ENCODE results near the gene FBXO46. TPM values are rescaled to one million over a fixed set of nuclear protein-coding genes. Genes with fewer than 3 reads are reported as not detected.

FBXO46 gene, protein sequence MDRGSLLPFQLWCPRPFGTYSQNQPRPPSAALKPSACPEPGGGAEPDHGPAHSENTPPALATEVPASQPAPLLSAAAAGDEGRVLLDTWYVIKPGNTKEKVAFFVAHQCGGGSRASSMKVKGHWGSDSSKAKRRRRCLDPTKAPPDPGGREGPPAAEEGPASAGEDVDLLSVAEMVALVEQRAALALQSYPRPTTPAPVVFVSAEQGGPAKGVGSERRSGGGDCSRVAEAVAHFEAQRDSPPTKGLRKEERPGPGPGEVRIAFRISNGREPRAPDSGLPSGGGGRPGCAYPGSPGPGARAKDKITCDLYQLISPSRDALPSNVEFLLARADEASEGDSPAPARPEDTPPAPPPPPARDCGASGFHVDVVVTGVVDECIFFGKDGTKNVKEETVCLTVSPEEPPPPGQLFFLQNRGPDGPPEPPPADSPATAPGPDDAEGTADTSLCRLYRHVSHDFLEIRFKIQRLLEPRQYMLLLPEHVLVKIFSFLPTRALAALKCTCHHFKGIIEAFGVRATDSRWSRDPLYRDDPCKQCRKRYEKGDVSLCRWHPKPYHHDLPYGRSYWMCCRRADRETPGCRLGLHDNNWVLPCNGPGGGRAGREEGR
- 10 to 100 TPM; 27.9 to 48.3 (median 38.0) TPM for total RNA-seq
- 14.8 TPM for total RNA-seq (2013)
- total RNA-seq, result 15.1 to 35.3 (median 22.2) reads per million in 29 experiments

- ChIA-PET POLR2A (interaction anchor here (0.6 to 1.0 kb wide), 3 partner anchors 18 to 43 kb away, joined by 4 to 7 read pairs (median 6); partner anchors contain the start of gene QPCTL (in 1 of the 2)), CTCF (interaction anchor here (0.6 to 1.9 kb wide), 12 partner anchors 10 to 148 kb away, joined by 3 to 7 read pairs (median 4); partner anchors contain the start of genes DMWD (in 1 of the 2) and QPCTL (in 1 of the 2))
- 0% methylated on average over 26 of the region's 48 CpGs for WGBS (ENCODE audit: insufficient coverage)
- Mint-ChIP-seq H3K4me3 (peak within 1 kb of the TSS; percentile 82 to 95 (median 92)), H3K27me3 (no peaks in the 10 kb centered on the region), H3K4me1 (peaks cover 36 to 39% (median 38%) of the 10 kb centered on the region in 3 donors), H3K27ac (peak within 1 kb of the TSS; percentile 89 to 91), H3K9me3 (no peaks in the 10 kb centered on the region), H3K36me3 (no peaks in the 10 kb centered on the region)
- Histone ChIP-seq H3K36me3 (ENCODE audit: control insufficient read depth in 2 of 2, extremely low read depth in 1 of 2, insufficient read depth in 1 of 2, low read length in 1 of 2) (peaks cover 0 to 4% of the 10 kb centered on the region in 2 donors), H3K27ac (ENCODE audit: low read length) (peak within 1 kb of the TSS; percentile 64), H3K9me3 (no peaks in the 10 kb centered on the region), H3K4me3 (ENCODE audit: control insufficient read depth in 1 of 2, extremely low read depth in 1 of 2, low read length in 1 of 2) (peak within 1 kb of the TSS; percentile 63 to 82), H3K27me3 (replicated peaks in 1 of 2; ENCODE audit: control insufficient read depth in 2 of 2, extremely low read depth in 1 of 2, insufficient read depth in 2 of 2, low read length in 1 of 2) (no peaks in the 10 kb centered on the region), H3K4me1 (ENCODE audit: control insufficient read depth in 1 of 2, extremely low read depth in 1 of 2, insufficient read depth in 2 of 2, low read length in 2 of 2) (peaks cover 9 to 37% of the 10 kb centered on the region in 2 experiments)
- DNase-seq (peak; percentile 85 to 96 (median 91)), ATAC-seq (replicated peaks in 1 of 4) (peak; percentile 99)
Measured at GRCh38 chr19:45730368-45731288, at the start of gene FBXO46. Gene FBXO46, minus strand, starts transcription at chr19:45730896. Its CDS starts 17,401 bp downstream, at chr19:45713495.

DNA sequence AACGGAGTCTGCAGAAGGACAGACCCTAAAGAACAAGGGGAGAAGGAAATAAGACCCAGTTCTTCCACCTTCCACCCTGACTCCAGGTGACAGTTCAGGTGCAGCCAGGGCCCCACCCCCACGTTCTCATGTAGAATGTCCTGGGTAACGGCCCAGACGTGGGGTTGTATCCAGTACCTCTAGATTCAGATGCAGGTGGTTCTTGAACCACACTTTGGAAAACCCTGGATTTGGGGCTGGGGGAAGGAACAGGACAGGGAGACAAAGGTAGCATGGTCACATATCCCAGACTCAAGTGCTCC is 49.4 kb upstream of the FBXO46 start:
- Histone ChIP-seq H3K27ac (ENCODE audit: low read length) (no peak overlapping the region), H3K9me3 (no peaks in the 10 kb centered on the region), H3K4me1 (ENCODE audit: control insufficient read depth in 1 of 2, extremely low read depth in 1 of 2, insufficient read depth in 2 of 2, low read length in 2 of 2) (peaks cover 0 to 21% of the 10 kb centered on the region in 2 experiments), H3K27me3 (replicated peaks in 1 of 2; ENCODE audit: control insufficient read depth in 2 of 2, extremely low read depth in 1 of 2, insufficient read depth in 2 of 2, low read length in 1 of 2) (peaks cover 0 to 71% of the 10 kb centered on the region in 2 experiments), H3K36me3 (ENCODE audit: control insufficient read depth in 2 of 2, extremely low read depth in 1 of 2, insufficient read depth in 1 of 2, low read length in 1 of 2) (peaks cover 6 to 9% of the 10 kb centered on the region in 2 donors), H3K4me3 (ENCODE audit: control insufficient read depth in 1 of 2, extremely low read depth in 1 of 2, low read length in 1 of 2) (no peak overlapping the region)
- CTCF ChIA-PET, result no interaction called here
- DNase-seq (no peak), ATAC-seq (replicated peaks in 1 of 4) (no peak)
- POLR2A ChIA-PET, result interaction anchor here in 1 of 2 donors (0.6 kb wide), 1 partner anchor 13 kb away, joined by 4 read pairs; the partner anchor contains the start of gene DMWD
- Mint-ChIP-seq H3K27ac (no peak overlapping the region), H3K36me3 (peaks cover 15% of the 10 kb centered on the region), H3K27me3 (peaks cover 13 to 28% of the 10 kb centered on the region in 2 donors), H3K9me3 (no peaks in the 10 kb centered on the region), H3K4me3 (peak overlapping the region in 1 of 3 donors; percentile 77), H3K4me1 (peaks cover 21 to 24% (median 23%) of the 10 kb centered on the region in 3 donors)
- WGBS (ENCODE audit: insufficient coverage), result 60% methylated on average over 2 of the region's 4 CpGs

GRCh38 chr19:45779231-45780145 is 48.8 kb upstream of the FBXO46 start:
- ATAC-seq (replicated peaks in 1 of 4) (peak; percentile 77 to 88 (median 81)), DNase-seq (peak; percentile 38 to 84 (median 70))
- Histone ChIP-seq H3K4me3 (ENCODE audit: control insufficient read depth in 1 of 2, extremely low read depth in 1 of 2, low read length in 1 of 2) (peak overlapping the region; percentile 25 to 35), H3K27ac (ENCODE audit: low read length) (no peak overlapping the region), H3K9me3 (no peaks in the 10 kb centered on the region), H3K36me3 (ENCODE audit: control insufficient read depth in 2 of 2, extremely low read depth in 1 of 2, insufficient read depth in 1 of 2, low read length in 1 of 2) (peaks cover 6 to 9% of the 10 kb centered on the region in 2 donors), H3K4me1 (ENCODE audit: control insufficient read depth in 1 of 2, extremely low read depth in 1 of 2, insufficient read depth in 2 of 2, low read length in 2 of 2) (peaks cover 0 to 21% of the 10 kb centered on the region in 2 experiments), H3K27me3 (replicated peaks in 1 of 2; ENCODE audit: control insufficient read depth in 2 of 2, extremely low read depth in 1 of 2, insufficient read depth in 2 of 2, low read length in 1 of 2) (peaks cover 0 to 66% of the 10 kb centered on the region in 2 experiments)
- Mint-ChIP-seq H3K36me3 (peaks cover 15% of the 10 kb centered on the region), H3K9me3 (no peaks in the 10 kb centered on the region), H3K27me3 (peaks cover 13 to 28% of the 10 kb centered on the region in 2 donors), H3K4me3 (peak overlapping the region; percentile 67 to 77 (median 68)), H3K4me1 (peaks cover 21 to 24% (median 23%) of the 10 kb centered on the region in 3 donors), H3K27ac (peak overlapping the region in 1 of 2 donors; percentile 80)
- ChIA-PET CTCF (interaction anchor here (0.5 to 1.2 kb wide), 6 partner anchors 10 to 662 kb away, joined by 3 to 20 read pairs (median 4); partner anchors contain the start of genes DMWD (in 1 of the 2) and SIX5 (in 1 of the 2)), POLR2A (no interaction called here)
- 2% methylated on average over 31 of the region's 48 CpGs for WGBS (ENCODE audit: insufficient coverage)

DNA sequence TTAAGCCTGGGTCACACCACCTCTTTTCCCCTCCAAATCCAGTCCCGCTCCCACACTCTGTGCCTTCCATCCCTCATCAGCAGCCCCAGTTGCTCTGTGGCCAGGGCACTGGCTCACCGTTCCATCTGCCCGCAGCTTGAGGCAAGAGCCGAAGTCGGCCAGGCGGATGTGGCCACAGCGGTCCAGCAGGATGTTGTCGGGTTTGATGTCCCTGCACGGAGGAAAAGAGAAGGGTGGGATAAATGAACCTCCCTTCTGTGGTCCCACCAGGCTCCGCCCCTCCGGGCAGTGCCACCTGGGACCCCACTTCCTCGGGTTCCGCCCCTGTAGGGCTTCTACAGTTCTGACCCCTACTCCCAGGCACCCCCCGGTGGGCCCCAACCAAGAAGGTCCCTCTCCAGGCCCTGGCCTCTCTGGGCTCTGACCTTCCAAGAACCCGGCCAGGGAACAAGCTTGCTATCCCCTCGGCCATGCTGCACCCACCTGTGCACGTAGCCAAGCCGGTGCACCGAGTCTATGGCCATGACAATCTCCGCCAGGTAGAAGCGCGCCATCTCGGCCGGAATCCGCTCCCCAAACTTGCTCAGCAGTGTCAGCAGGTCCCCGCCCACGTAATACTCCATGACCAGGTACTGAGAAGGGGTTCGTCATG is 47.4 kb upstream of the FBXO46 start:
- Histone ChIP-seq H3K4me3 (ENCODE audit: control insufficient read depth in 1 of 2, extremely low read depth in 1 of 2, low read length in 1 of 2) (no peak overlapping the region), H3K36me3 (ENCODE audit: control insufficient read depth in 2 of 2, extremely low read depth in 1 of 2, insufficient read depth in 1 of 2, low read length in 1 of 2) (peaks cover 6 to 9% of the 10 kb centered on the region in 2 donors), H3K27ac (ENCODE audit: low read length) (no peak overlapping the region), H3K4me1 (ENCODE audit: control insufficient read depth in 1 of 2, extremely low read depth in 1 of 2, insufficient read depth in 2 of 2, low read length in 2 of 2) (peaks cover 0 to 21% of the 10 kb centered on the region in 2 experiments), H3K27me3 (replicated peaks in 1 of 2; ENCODE audit: control insufficient read depth in 2 of 2, extremely low read depth in 1 of 2, insufficient read depth in 2 of 2, low read length in 1 of 2) (peaks cover 0 to 64% of the 10 kb centered on the region in 2 experiments), H3K9me3 (no peaks in the 10 kb centered on the region)
- H3K4me3 Mint-ChIP-seq, result peak overlapping the region in 2 of 3 donors; percentile 6 to 77
- ATAC-seq (replicated peaks in 1 of 4) (no peak), DNase-seq (no peak)
- H3K36me3 Mint-ChIP-seq, result peaks cover 15% of the 10 kb centered on the region
- peaks cover 13 to 28% of the 10 kb centered on the region in 2 donors for H3K27me3 Mint-ChIP-seq
- POLR2A ChIA-PET, result no interaction called here
- CTCF ChIA-PET, result no interaction called here
- peaks cover 21 to 24% (median 23%) of the 10 kb centered on the region in 3 donors for H3K4me1 Mint-ChIP-seq
- no peaks in the 10 kb centered on the region for H3K9me3 Mint-ChIP-seq
- H3K27ac Mint-ChIP-seq, result peak overlapping the region in 1 of 2 donors; percentile 52
- 98% methylated on average over 19 of the region's 28 CpGs for WGBS (ENCODE audit: insufficient coverage)

- 98% methylated on average over 33 of the region's 34 CpGs for WGBS (ENCODE audit: insufficient coverage)
- H3K4me1 ChIP-seq (ENCODE audit: control insufficient read depth in 1 of 2, extremely low read depth in 1 of 2, insufficient read depth in 2 of 2, low read length in 2 of 2), result peaks cover 0 to 21% of the 10 kb centered on the region in 2 experiments
- Mint-ChIP-seq H3K27me3 (peaks cover 13 to 28% of the 10 kb centered on the region in 2 donors), H3K36me3 (peaks cover 15% of the 10 kb centered on the region), H3K27ac (no peak overlapping the region), H3K4me3 (no peak overlapping the region), H3K4me1 (peaks cover 21 to 24% (median 23%) of the 10 kb centered on the region in 3 donors), H3K9me3 (no peaks in the 10 kb centered on the region)
- CTCF ChIA-PET, result no interaction called here
- H3K36me3 ChIP-seq (ENCODE audit: control insufficient read depth in 2 of 2, extremely low read depth in 1 of 2, insufficient read depth in 1 of 2, low read length in 1 of 2), result peaks cover 6 to 9% of the 10 kb centered on the region in 2 donors
- H3K27me3 ChIP-seq (replicated peaks in 1 of 2; ENCODE audit: control insufficient read depth in 2 of 2, extremely low read depth in 1 of 2, insufficient read depth in 2 of 2, low read length in 1 of 2), result peaks cover 0 to 60% of the 10 kb centered on the region in 2 experiments
- ATAC-seq (replicated peaks in 1 of 4), result no peak
- no peaks in the 10 kb centered on the region for H3K9me3 ChIP-seq
- H3K4me3 ChIP-seq (ENCODE audit: control insufficient read depth in 1 of 2, extremely low read depth in 1 of 2, low read length in 1 of 2), result no peak overlapping the region
- DNase-seq, result no peak
- no peak overlapping the region for H3K27ac ChIP-seq (ENCODE audit: low read length)
- POLR2A ChIA-PET, result no interaction called here
Measured at GRCh38 chr19:45777395-45777961, 46.8 kb upstream of the FBXO46 start.

Measured in T-cell (primary cell).